CD4-positive, alpha-beta T cell treated with Interleukin-12 subunit alpha and Interleukin-12 subunit beta, for 1 hour (primary cell): Measurements from ENCODE around the gene CD27.
A peak's percentile ranks its signal among the peaks of the same experiment; 100 is the strongest.
"Not testable (repeated sequence)": the region's sequence is repeated elsewhere in the genome, so short reads cannot be mapped to it uniquely, and the experiment has no call there.

Experiments
- DNase-seq: peaks from one replicate; pipeline ENCODE4 v3.0.0-alpha.2; 2020

Gene CD27

DNA sequence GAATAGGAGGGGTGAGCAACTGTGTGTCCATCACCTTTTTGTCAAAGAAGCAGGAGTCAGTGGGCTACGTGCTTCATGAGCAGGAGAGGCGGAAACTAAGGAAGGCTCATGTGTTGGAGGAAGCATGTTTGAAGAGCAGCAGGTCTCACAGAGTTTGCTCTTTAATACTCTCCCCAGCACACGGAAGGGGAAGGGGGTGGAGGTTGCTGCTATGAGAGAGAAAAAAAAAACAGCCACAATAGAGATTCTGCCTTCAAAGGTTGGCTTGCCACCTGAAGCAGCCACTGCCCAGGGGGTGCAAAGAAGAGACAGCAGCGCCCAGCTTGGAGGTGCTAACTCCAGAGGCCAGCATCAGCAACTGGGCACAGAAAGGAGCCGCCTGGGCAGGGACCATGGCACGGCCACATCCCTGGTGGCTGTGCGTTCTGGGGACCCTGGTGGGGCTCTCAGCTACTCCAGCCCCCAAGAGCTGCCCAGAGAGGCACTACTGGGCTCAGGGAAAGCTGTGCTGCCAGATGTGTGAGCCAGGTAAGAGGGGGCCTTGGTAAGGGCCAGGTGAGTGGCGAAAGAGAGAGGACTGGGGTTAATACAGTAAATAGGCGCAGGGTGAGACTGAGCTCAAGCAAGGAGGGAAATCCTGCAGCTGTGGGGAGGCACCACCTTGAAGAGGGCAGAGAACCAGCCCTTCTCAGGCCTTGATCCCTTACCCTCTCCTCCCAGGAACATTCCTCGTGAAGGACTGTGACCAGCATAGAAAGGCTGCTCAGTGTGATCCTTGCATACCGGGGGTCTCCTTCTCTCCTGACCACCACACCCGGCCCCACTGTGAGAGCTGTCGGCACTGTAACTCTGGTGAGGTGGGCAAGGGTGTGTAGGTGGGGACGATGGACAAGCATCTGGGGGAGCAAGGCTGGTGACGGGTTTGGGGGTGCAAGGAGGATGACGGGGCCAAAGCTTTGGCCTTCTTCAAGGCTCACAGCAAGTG, at the start of gene CD27:
TSS of gene CD27 (plus strand) at position 252 of the 985 bp plus-strand sequence. CDS start at position 393, 141 bp downstream.
- peak; percentile 51 for DNase-seq

DNA sequence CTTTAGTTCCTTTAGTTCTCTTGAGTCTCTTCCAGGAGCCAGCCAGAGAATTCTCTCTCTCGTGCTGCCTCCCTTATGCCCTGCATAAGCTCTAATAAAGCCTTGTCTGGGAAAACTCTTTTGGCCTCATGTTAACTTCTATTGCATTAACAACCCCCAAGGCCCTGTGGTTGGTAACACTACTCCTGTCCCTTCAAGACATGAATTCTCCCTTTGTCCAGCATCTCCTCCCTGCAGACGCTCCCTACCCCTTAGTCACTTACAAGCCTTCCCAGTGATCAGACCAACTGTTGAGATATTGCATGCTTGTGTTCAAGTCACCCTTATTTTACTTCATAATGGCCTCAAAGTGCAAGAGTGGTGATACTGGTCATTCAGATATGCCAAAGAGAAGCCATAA, 48.7 kb upstream of the CD27 start:
- no peak for DNase-seq

DNA sequence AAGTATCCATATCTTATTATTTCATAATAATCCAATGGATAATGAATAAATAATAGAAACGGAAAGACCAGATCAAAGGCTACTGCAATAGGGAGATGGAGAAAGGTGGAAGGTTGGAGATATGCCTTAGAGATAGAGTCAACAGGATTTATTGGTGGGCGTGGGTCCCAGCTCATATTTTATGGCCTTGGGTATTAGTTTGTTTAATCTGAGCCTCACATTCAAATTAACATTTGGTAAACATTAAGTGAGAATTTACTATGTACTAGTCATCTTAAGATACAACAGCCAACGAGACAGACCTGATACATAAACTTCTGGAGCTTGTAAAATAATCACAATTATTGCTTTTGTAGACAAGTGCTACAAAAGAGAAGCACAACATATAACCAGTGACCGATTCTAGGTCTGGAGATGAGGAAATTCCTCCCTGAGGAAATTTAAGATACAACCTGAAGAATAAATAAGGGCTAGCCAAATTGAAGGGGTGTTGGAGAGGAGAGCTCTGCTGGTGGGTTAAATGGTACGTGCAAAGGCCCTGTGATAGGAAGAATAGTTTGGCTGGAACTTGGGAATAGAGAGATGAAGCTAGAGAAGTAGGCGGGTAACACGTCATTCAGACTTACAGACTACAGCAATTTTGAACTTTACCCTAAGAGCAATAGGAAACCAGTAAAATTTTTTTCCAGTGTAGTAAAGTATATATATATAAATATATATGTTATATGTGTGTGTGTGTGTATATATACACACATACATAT, 44.7 kb upstream of the CD27 start:
- DNase-seq: no peak

DNA sequence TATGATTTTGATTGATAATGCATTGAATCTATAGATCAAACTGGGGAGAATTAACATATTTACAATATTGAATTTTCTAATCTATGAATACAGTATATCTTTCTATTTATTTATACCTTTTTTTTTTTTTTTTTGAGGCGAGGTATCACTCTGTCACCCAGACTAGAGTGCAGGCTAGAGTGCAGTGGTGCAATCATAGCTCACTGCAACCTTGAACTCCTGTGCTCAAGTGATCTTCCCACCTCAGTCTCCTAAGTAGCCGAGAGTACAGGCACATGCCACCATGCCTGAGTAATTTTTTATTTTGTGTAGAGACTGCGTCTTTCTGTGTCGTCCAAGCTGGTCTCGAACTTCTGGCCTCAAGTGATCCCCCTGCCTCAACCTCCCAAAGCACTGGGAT, 40.4 kb upstream of the CD27 start:
- no peak for DNase-seq

DNA sequence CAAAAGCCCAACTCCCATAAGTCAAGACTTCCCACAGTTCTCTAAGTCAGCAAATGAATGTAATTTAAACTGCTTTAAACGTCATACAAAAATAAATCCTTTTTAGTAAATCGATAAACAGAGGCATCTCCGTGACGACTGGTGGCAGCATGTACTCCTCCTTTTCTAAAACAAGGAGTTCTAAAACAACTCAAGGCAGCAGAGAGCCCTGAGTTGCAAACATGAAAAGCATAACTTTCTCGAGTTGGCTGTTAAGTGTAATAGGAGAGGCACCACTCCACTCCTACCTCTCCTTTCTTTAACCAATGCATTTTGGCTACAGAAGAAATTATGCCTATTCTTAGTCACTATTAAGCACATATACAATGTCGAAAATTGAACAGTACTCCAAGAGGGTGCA, 38.8 kb upstream of the CD27 start:
- no peak for DNase-seq

DNA sequence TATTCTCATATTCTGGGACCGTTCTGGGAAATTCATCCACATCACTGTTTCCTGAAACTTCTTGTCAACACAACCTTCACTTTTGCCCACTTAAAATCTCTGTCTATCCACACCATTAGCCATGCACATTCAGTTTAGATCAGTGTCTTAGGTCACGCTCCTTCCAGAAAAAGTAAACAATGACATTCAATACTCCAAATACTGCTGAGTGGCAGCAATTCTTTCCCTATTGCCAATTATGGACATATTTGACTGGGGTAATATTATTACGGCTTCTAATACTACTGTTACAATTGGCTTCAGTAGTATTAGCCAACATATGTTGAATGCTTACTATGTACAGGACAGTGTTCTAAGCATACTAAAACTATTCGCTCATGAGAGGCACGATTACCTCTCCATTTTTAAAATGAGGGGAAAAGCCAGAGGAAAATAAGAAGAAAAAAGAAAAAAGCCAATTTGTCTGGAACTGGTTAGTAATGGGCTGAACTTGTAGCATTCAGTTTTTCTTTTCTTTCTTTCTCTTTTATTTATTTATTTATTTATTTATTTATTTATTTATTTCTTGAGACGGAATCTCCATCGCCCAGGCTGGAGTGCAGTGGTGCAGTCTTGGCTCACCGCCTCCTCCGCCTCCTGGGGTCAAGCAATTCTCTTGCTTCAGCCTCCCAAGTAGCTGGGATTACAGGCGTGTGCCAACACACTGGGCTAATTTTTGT, 37.4 kb upstream of the CD27 start:
- DNase-seq: no peak

DNA sequence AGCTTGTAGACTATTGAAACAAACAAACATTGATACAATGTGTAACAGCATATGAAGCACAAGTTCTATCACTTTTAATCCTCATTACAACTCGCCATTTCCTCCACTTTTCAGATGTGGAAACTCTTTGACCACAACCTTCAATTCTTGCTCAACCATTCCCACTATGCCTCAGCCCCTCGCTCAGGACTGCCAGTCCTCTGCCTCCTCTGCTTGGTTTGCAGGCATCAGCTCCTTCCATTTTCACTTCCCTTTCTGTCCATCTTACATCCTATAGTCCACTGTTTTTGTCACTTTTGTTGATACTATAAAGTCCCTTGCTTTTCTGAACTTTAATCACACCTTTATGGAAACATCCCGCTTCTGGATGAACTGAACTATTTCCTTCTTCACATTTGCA, 28.2 kb upstream of the CD27 start:
- no peak for DNase-seq

DNA sequence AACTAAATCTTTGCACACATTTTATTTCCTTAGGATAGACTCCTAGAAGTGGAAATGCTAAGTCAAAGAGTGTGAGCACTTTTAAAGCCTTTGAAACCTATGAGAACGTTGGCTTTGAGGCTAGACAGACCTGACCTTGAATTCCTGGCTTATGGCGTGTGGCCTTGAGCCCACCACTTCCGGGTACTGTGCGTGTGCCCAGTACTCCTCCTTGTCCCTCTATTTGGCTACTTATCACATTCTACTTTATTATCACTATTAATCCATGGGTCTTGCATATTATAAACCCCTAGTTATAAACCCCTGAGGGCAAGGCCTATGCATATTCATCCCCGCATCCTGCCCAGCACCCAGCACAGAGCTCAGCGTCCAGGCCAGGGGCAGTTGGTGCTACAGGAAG, 26.0 kb upstream of the CD27 start:
- DNase-seq: no peak

DNA sequence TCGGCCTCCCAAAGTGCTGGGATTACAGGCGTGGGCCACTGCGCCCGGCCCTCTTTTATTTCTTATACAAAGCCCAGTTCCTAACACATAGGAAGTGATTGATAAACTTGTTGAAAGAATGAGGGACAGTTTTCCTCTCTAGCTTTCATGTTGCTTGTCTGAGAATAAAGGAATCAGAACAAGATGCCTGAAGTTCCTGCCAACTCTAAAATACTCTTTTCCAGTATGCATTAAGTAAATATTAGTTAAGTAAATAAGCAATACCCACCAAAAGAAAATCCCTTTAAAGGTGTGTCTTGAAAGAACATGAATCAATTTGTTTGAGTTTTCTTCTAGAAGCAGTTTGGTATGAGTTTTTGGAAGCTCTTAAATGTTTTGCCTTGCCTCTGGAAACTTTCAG, 24.4 kb upstream of the CD27 start:
- no peak for DNase-seq

DNA sequence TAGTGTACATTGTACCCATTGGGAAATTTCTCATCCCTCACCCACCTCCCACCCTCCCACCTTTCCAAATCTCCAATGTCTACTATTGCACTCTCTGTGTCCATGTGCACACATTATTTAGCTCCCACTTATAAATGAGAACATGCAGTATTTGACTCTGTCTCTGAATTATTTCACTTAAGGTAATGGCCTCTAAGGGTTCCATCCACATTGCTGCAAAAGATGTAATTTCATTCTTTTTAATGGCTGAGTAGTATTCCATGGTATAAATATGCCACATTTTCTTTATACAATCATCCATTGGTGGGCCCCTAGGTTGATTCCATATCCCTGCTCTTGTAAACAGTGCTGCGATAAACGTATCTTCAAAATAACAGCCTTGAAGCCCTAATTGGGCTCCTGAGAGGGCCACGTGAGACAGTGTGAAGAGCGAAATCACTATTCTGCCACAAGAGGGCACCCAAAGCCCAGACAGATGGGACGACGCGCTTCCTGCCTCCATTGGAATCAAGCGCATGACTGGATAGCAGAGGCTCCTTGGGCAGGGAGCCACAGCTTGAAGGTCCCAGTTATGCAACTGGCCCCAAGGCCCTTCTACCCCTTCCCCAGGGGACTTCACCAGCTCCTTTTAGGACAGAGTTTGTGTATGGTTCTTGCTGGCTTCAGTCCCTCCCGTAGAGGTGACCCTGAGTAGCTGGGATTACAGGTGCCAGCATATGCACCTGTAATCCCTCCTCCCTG, 21.3 kb upstream of the CD27 start:
- peak; percentile 89 for DNase-seq

DNA sequence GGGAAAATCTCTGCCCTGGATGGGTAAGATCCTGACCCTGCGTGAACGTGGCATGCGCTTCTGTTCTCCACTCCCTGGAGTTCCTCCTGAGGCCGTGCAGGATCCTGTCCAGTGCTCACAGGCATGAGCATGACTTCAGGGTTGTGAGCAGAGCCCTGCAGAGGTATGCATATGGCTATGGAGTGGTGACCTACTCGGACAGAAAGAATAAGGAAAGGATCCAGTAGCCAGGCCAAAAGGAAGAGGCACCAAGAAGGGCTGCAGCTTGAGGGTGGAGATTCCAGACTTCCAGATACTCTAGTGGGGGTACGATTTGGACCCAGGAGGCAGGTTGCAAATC, 20.8 kb upstream of the CD27 start:
- no peak for DNase-seq

DNA sequence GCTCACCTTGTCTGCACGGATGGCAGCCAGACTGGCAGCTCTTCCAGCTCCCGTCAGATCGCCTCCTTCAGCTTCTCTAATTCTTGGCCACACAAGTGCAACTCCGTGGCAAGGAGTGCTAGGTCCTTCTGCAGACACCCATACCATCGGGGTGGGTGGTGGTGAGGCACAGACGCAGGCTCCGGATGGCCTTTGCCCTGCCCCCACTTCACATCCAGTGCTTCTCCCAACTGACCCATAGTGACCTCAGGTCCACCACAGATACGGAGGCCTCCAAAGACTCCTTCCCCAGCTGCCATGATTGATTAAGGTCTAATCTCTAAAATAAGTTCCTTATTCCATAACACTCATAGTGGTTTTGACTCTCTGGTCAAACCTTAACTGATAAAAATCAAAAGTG, 19.9 kb upstream of the CD27 start:
- no peak for DNase-seq

DNA sequence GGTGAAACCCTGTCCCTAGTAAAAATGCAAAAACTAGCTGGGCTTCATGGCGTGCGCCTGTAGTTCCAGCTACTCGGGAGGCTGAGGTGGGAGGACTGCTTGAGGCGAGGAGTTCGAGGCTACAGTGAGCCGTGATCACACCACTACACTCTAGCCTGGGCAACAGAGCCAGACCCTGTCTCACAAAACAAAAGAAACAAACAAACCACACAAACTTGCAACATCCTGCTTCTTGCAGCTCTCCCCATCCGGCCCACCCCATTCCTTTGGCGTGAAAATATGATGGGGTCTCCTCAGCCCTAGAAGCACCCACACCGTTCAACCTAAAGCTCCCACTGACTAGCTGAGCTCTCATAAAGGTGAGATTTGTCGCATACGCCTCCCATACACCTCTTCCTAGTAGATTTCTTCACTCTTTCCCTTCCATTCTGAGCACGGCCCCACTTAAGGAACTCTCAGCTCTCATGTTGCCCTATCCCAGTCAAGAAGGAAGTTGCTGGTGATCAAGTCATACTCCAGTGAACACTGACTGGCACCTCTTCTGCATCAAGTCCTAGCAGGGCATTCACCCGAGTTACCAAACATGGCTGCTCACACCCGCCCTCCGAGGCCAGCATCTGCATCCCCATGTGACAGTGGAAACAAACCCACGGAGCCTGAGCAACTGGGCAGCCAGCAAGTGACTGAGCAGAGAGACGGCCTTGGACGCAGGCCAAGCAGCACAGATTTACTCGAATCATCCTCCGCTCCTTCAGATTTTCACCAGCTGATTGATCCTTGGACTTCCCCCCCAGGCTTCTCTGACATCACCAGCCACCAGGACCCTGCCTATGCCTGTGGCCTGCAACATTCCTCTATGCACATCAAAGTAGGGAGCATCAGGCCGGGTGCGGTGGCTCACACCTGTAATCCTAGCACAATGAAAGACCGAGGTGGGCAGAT, 18.9 kb upstream of the CD27 start:
- DNase-seq: peak; percentile 23

DNA sequence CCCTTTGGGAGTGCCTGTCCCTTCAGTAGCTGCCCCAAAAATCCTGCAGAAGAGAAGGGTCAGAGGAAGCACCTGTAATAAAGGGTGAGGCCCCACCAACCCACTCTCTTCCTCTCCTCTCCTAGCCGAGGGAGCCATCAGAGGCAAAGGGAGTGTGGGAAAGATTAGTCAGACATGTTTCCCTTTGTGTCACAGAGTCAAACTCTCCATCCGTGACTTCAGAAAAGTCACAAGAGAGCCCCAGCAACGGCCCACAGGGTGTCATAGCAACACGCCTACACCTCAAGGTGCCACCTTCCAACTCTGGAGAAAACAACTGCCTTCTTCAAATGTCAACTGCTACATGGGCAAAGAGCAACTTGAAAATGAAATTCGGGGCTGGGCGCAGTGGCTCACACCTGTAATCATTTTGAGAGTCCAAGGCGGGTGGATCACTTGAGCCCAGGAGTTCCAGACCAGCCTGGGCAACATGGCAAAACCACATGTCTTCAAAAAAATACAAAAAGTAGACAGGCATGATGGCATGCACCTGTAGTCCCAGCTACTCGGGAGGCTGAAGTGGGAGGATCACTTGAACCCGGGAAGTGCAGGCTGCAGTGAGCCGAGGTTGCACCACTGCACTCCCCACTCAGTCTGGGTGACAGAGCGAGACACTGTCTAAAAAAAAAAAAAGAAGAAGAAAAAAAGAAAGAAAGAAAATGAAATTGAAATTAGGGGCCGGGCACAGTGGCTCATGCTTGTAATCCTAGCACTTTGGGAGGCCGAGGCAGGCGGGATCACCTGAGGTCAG, 17.7 kb upstream of the CD27 start:
- DNase-seq: peak; percentile 80

DNA sequence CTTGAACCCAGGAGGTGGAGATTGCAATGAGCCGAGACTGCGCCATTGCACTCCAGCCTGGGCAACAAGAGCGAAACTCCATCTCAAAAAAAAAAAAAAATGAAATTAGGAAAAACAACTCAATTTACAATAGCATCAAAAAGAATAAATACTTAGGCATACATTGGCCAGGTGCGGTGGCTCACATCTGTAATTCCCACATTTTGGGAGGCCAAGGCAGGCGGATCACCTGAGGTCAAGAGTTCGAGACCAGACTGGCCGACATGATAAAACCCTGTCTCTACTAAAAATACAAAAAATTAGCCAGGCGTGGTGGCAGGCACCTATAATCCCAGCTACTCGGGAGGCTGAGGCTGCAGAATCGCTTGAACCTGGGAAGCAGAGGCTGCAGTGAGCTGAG, 17.0 kb upstream of the CD27 start:
- DNase-seq: not testable (repeated sequence)

DNA sequence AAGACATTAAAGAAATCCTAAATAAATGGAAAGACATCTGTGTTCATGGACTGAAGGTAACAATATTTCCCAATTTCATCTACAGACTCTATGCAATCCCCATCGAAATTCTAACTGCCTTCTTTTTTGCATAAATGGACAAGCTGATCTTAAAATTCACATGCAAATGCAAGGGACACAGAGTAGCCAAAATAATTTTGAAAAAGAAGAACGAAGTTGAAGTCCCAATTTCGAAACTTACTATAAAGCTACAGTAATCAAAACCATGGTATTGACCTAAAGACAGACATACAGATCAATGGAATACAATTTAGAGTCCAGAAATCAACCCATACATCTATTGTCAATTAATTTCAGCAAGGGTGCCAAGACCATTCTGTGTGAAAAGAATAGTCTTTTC, 16.4 kb upstream of the CD27 start:
- DNase-seq: no peak

DNA sequence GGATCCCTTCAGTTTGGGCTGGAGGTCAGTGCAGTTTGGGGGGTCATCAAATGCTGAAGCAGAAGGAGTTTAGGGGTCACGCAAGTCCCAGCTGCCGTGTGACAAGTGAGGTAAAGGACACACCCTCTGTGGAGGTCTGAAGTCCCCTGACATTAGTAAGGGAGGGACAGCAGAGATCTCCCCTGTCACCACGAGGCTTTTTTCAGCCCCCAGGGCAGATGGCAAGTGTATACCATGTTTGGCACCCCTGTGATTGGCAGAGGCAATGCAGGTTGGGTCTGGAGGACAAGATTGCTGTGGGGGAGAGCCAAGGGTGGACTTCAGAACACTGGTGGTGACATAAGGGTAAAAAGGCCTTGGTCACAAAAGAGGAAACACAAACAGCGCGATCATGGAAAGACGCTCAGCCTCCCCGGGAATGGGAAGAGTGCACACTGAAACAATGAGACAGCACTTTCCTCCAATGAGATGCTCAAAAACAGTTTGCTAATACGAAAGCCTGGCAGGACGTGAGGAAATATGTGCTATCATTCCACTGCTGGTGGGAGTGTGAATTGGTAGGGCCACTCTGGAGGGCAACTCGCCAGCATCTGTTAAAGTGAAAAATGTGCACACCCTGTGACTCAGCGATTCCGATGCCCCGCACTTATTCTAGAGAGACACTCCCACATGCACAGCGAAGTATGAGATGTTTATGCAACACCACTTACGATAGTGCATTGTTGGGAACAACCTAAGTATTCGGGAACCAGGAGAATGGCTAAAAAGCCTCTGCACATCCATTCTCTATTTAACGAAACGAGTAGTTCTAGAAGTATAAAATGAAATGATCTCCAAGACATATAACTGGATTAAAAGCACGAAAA, 14.4 kb upstream of the CD27 start:
- no peak for DNase-seq

DNA sequence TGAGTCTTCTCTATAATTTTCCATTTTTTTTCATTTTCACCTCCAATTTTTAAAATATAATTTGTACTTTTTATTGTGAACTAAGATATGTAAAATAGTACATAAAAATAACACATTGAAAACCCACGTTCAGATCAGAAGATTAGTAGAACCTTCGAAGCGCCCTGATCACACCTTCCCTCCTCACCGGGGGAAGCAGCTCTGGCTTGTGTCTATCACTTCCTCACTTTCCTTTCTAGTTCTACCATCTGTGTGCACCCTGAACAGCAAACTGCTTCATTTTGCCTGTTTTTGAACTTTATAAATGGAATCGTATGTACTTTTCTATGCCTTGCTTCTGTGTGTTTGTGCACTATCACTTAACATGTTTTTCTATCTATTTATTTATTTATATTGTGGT, 11.8 kb upstream of the CD27 start:
- peak; percentile 42 for DNase-seq
